GM12878 (cell line): Measurements from ENCODE around the gene DCAF11. TPM values are rescaled to one million over a fixed set of nuclear protein-coding genes. Genes with fewer than 3 reads are reported as not detected.

ENCODE experiments used
- CBX3 ChIP-seq: fragments of 200-600 bp; sonication (generic); IDR thresholded peaks from 2 replicates; pipeline ENCODE4 v1.6.1; 2016; ENCODE audit warnings: low read depth, borderline replicate concordance
- CEBPB ChIP-seq, 2 experiments: fragments of 150-350 bp in 1 of 2; IDR thresholded peaks; 2 replicates each; pipeline ENCODE4 v1.6.1; 2012 to 2014; ENCODE audit warnings: low read depth in 2 of 2, low read length in 2 of 2, borderline replicate concordance in 1 of 2, inconsistent platforms in 1 of 2
- CHD1 ChIP-seq: IDR thresholded peaks from 2 replicates; pipeline ENCODE4 v1.6.1; 2012; ENCODE audit warnings: low read depth, low read length, improper control_type of control experiment
- CHD2 ChIP-seq: IDR thresholded peaks from 2 replicates; pipeline ENCODE4 v1.6.1; 2011; ENCODE audit warnings: low read depth, low read length, improper control_type of control experiment, borderline replicate concordance
- DPF2 ChIP-seq: fragments of 450-650 bp; IDR thresholded peaks from 2 replicates; pipeline ENCODE4 v1.6.1; 2017; ENCODE audit warnings: mild to moderate bottlenecking
- ETV6 ChIP-seq, 2 experiments: fragments of 450-650 bp in 1 of 2; IDR thresholded peaks in 1 of 2; conservative IDR thresholded peaks in 1 of 2; 2 replicates each; pipeline ENCODE4 v1.6.1; 2014; ENCODE audit warnings: antibody characterized with exemption in 1 of 2, borderline replicate concordance in 1 of 2, low read depth in 1 of 2, mild to moderate bottlenecking in 1 of 2, moderate library complexity in 1 of 2
- GABPA ChIP-seq: IDR thresholded peaks from 2 replicates; pipeline ENCODE4 v1.6.1; 2014; ENCODE audit warnings: antibody characterized with exemption, low read depth, mild to moderate bottlenecking, inconsistent platforms
- HCFC1 ChIP-seq: fragments of 150-350 bp; IDR thresholded peaks from 2 replicates; pipeline ENCODE4 v1.6.1; 2014; ENCODE audit warnings: low read length
- IKZF1 ChIP-seq: fragments of 450-650 bp; conservative IDR thresholded peaks from 2 replicates; pipeline ENCODE4 v1.6.1; 2017; ENCODE audit warnings: antibody characterized with exemption, mild to moderate bottlenecking
- IRF4 ChIP-seq: IDR thresholded peaks from 2 replicates; pipeline ENCODE4 v1.6.1; 2011; ENCODE audit warnings: low read depth, low read length
- KAT2A ChIP-seq: conservative IDR thresholded peaks from 2 replicates; pipeline ENCODE4 v1.6.1; 2011; ENCODE audit warnings: low read depth, low read length; ENCODE audit not compliant: control insufficient read depth
- KDM1A ChIP-seq: fragments of 200-600 bp; sonication (generic); IDR thresholded peaks from 2 replicates; pipeline ENCODE4 v1.6.1; 2016; ENCODE audit warnings: borderline replicate concordance
- NFIC ChIP-seq: IDR thresholded peaks from 2 replicates; pipeline ENCODE4 v1.6.1; 2012; ENCODE audit warnings: low read depth, mild to moderate bottlenecking, inconsistent platforms, low read length, moderate library complexity
- NFYB ChIP-seq: IDR thresholded peaks from 2 replicates; pipeline ENCODE4 v1.6.1; 2011; ENCODE audit warnings: low read depth, mild to moderate bottlenecking, low read length, improper control_type of control experiment, moderate library complexity; ENCODE audit not compliant: insufficient read depth
- PML ChIP-seq: IDR thresholded peaks from 2 replicates; pipeline ENCODE4 v1.6.1; 2012; ENCODE audit warnings: low read length, inconsistent platforms
- POLR2AphosphoS5 ChIP-seq: IDR thresholded peaks from 2 replicates; pipeline ENCODE4 v1.6.1; 2011; ENCODE audit warnings: mild to moderate bottlenecking, low read length, inconsistent platforms
- POU2F2 ChIP-seq: IDR thresholded peaks from 3 replicates; pipeline ENCODE4 v1.6.1; 2011; ENCODE audit warnings: low read depth, mild to moderate bottlenecking, low read length, borderline replicate concordance
- RBBP5 ChIP-seq: fragments of 200-600 bp; sonication (generic); conservative IDR thresholded peaks from 2 replicates; pipeline ENCODE4 v1.6.1; 2016
- RELA ChIP-seq: fragments of 450-650 bp; IDR thresholded peaks from 2 replicates; pipeline ENCODE4 v1.8.0; 2014; ENCODE audit warnings: borderline replicate concordance; ENCODE audit not compliant: partially characterized antibody
- RELB ChIP-seq: fragments of 450-650 bp; IDR thresholded peaks from 2 replicates; pipeline ENCODE4 v1.6.1; 2017; ENCODE audit warnings: low read depth, mild to moderate bottlenecking, moderate library complexity
- RFX5 ChIP-seq: IDR thresholded peaks from 2 replicates; pipeline ENCODE4 v1.6.1; 2011; ENCODE audit warnings: low read depth, low read length, improper control_type of control experiment
- RUNX3 ChIP-seq: IDR thresholded peaks from 2 replicates; pipeline ENCODE4 v1.6.1; 2012; ENCODE audit warnings: low read length, inconsistent platforms
- SMAD1 ChIP-seq: fragments of 450-650 bp; IDR thresholded peaks from 2 replicates; pipeline ENCODE4 v1.6.1; 2018; ENCODE audit warnings: mild to moderate bottlenecking, low read depth; ENCODE audit not compliant: partially characterized antibody
- SMARCA5 ChIP-seq: fragments of 450-650 bp; IDR thresholded peaks from 2 replicates; pipeline ENCODE4 v1.6.1; 2017; ENCODE audit warnings: mild to moderate bottlenecking
- STAT1 ChIP-seq: fragments of 450-650 bp; conservative IDR thresholded peaks from 2 replicates; pipeline ENCODE4 v1.6.1; 2014; ENCODE audit warnings: antibody characterized with exemption, mild to moderate bottlenecking
- STAT3 ChIP-seq: IDR thresholded peaks from 2 replicates; pipeline ENCODE4 v1.6.1; 2011; ENCODE audit warnings: low read depth, low read length, improper control_type of control experiment
- WRNIP1 ChIP-seq: IDR thresholded peaks from 2 replicates; pipeline ENCODE4 v1.6.1; 2011; ENCODE audit warnings: low read depth, low read length, improper control_type of control experiment, borderline replicate concordance
- ZNF217 ChIP-seq: fragments of 450-650 bp; IDR thresholded peaks from 2 replicates; pipeline ENCODE4 v1.6.1; 2017; ENCODE audit warnings: antibody characterized with exemption, mild to moderate bottlenecking
- polyA plus RNA-seq, 11 experiments: library from polyadenylated mRNA; depleted of rRNA in 4 of 11; unstranded in 6 of 11; stranded (reverse) in 5 of 11; fragments of >200 nt; fragmentation: Nextera tagmentation in 4 of 11; fragmentation: Illumina TruSeq in 1 of 11; extraction: Ambion mirVana in 4 of 11; extraction: Trizol in 1 of 11; gene quantifications; 1 replicate in 1 of 11; 2 replicates in 10 of 11; pipeline versions ENCODE4 v1.2.1 to v1.2.3, GENCODE V29; 2011 to 2016; ENCODE audit warnings: inconsistent platforms in 2 of 11, missing spikeins in 2 of 11, low read depth in 1 of 11
- total RNA-seq, 4 experiments: library from RNA; depleted of rRNA in 3 of 4; stranded (reverse); fragments of >200 nt in 3 of 4; fragmentation: Illumina TruSeq in 1 of 4; extraction: Trizol in 1 of 4; gene quantifications; 2 replicates each; pipeline versions ENCODE4 v1.2.1 to v1.2.3, GENCODE V29; 2013 to 2021
- TF ChIP-seq, protein P1 (sequence below): IDR thresholded peaks from 2 replicates; pipeline ENCODE4 v1.6.1; 2012; ENCODE audit warnings: low read depth, low read length, improper control_type of control experiment
- TF ChIP-seq, protein P2 (sequence below): IDR thresholded peaks from 2 replicates; pipeline ENCODE4 v1.6.1; 2011; ENCODE audit warnings: borderline replicate concordance, low read depth, mild to moderate bottlenecking, moderate library complexity, low read length; ENCODE audit not compliant: insufficient read depth, poor library complexity, severe bottlenecking

DCAF11 gene
- total and polyA plus RNA-seq, 10 of the 15 experiments (the other 5 are each of a cell fraction or from before 2014, with no cell fraction given): 13.4 to 91.2 (median 68.7) TPM

DNA sequence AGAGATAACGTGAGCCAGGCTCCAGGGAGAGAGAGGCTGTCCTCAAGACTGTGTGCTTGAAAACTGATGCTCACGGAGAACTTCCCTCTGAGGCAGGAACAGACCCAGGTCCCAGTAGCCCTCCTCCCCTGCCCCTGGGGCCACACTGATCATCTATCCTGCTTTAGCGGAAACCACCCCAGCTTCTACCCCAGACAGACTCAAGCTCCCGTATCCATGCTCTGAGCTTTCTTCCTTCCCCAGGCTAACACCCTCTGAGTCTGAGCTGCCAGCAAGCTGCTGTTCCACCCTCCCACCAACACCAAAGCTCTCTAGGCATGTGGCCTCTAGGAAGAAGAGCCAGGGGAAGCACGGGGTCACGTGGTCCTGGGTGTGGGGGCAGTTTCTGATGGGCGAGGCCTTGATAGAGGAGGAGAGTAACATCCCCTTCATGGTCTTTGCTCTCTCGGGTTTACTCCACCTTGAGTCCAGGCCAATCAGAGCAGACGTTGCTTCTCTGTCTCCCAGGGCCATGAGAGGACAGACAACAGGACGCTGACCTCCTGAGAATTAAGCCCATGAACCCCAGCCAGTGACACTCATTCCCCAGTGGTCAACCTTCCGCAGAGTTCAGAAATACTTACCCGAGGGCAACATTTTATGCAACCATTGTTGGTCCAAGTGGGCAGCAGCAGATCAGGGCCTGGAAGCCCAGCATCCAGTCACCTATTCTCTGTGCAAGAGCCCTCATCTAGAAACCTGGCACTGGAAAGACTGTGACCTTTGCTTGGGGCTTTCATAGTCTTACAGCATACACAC, 19.1 kb upstream of the DCAF11 start (continued):
- TF ChIP-seq DPF2 (no peak), RELB (peak; percentile 53), CEBPB (IDR thresholded peaks at IDR 0.05; ENCODE audit: borderline replicate concordance in 1 of 2, low read depth in 2 of 2, low read length in 2 of 2) (no peak), POU2F2 (peak; percentile 91; the same call in 2 of the 3 replicates), STAT3 (peak; percentile 62; the same call in 1 of the 2 replicates), RBBP5 (no peak), NFIC (no peak; the same call in 1 of the 2 replicates), ZNF217 (no peak), GABPA (no peak), CHD1 (no peak), PML (peak; percentile 98), CBX3 (no peak), HCFC1 (no peak; the same call in none of the 2 replicates), KDM1A (no peak), SMARCA5 (peak; percentile 17; the same call in 1 of the 2 replicates), POLR2AphosphoS5 (peak; percentile 99), KAT2A (no peak), IRF4 (peak; percentile 72; the same call in 1 of the 2 replicates), RUNX3 (peak; percentile 57; the same call in 1 of the 2 replicates), ETV6 (conservative IDR thresholded peaks at IDR 0.05 in 1 of 2, IDR thresholded peaks at IDR 0.05 in 1 of 2; ENCODE audit: borderline replicate concordance in 1 of 2, low read depth in 1 of 2) (no peak), CHD2 (0 out of 2 replicates have a peak, but pooled peaks have one; percentile 32), RFX5 (no peak), NFYB (peak; percentile 84), SMAD1 (peak; percentile 93), RELA (peak; percentile 50), IKZF1 (peak; percentile 53), STAT1 (no peak; the same call in 1 of the 2 replicates), WRNIP1 (no peak; the same call in 1 of the 2 replicates)
- TF ChIP-seq, protein P1, sequence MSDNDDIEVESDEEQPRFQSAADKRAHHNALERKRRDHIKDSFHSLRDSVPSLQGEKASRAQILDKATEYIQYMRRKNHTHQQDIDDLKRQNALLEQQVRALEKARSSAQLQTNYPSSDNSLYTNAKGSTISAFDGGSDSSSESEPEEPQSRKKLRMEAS: peak; percentile 95
- TF ChIP-seq, protein P2, sequence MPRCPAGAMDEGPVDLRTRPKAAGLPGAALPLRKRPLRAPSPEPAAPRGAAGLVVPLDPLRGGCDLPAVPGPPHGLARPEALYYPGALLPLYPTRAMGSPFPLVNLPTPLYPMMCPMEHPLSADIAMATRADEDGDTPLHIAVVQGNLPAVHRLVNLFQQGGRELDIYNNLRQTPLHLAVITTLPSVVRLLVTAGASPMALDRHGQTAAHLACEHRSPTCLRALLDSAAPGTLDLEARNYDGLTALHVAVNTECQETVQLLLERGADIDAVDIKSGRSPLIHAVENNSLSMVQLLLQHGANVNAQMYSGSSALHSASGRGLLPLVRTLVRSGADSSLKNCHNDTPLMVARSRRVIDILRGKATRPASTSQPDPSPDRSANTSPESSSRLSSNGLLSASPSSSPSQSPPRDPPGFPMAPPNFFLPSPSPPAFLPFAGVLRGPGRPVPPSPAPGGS: peak; percentile 29
